Epidermal melanocyte (primary cell): ENCODE data around the gene POFUT2.

Experiments
- DNase-seq: peaks from one replicate; pipeline ENCODE4 v3.0.0; 2011; ENCODE audit warnings: low spot score; ENCODE audit not compliant: insufficient read length

The POFUT2 gene

DNA sequence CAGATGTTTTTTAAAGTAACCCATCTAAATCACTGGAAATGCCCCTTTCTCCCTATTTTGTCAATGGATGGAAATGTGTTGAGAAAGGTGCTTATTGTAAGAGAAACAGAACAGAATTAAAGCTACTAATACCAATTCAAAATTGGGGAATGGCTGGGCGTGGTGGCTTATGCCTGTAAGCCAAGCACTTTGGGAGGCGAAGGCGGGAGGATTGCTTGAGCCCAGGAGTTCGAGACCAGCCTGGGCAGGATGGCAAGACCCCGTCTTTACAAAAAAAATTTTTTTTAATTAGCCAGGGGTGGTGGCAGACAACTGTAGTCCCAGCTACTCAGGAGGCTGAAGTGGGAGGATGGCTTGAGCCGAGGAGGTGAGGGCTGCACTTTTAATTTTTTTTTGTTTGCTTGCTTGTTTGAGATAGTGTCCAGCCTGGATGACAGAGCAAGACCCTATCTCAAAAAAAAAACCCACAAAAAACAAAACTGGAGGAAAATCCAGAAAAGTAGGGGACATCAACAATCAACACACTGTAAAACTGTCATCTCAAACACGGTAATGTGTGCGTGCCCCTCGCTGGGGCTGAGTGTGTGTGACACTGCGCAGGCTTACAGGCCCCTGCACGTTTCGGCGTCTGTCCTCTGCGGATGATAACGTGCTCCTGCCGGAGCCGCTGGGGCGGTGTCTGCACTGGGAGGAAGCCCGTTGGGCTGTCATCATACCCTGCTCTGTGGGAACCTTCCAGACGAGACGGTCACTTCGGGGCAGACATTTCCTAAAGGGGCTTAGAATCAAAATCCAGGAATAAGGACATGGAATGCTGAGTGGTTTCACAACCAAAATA is 11.6 kb upstream of the POFUT2 start:
- no peak for DNase-seq

DNA sequence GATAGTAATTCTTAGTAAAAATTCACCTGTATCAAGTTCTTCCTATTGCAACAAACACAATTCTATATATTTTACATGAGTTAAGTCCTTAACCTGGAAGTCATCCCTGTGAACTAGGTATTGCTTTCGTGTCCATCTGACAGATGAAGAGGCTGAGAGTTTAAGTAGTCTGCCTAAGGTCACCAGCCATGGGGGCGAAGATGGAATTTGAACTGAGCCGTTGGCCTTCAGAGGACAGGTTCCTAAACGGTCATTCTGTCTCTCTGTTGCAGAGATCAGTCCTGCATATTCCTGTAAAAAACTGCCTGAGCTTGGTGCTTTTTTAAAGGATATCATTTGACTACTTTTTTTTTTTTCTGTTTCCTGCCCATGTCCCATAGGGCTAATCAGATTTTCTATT is 10.2 kb upstream of the POFUT2 start:
- no peak for DNase-seq

DNA sequence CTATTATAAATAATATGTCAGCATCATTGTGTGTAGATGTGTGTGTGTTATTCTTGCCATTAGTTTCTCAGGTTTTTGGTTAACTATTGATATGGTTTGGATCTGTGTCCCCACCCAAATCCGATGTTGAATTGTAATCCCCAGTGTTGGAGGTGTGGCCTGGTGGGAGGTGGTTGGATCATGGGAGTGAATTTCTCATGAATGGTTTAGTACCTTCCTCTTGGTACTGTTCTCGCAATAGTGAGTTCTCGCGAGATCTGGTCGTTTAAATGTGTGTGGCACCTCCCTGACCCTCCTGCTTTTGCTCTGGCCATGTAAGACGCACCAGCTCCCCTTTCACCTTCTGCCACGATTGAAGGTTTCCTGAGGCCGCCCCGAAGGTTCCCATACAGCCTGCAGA is 9.6 kb upstream of the POFUT2 start:
- no peak for DNase-seq

DNA sequence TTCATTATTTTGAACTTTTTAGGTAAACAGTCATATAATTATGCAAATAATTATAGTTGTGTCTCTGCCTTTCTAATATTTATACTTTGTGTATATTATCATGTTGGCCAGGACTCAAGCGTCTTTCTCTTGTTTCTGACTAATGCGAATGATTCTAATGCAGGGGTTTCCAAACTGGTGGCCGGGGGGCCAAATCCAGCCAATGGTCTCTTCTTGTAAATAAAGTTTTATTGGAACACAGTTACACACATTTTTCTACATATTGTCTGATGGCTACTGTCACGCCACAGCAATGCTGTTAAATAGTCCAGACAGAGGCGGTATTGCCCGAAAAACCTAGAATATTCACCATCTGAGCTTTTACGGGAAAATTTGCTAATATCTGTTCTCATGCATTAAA is 8.9 kb upstream of the POFUT2 start:
- DNase-seq, result no peak

DNA sequence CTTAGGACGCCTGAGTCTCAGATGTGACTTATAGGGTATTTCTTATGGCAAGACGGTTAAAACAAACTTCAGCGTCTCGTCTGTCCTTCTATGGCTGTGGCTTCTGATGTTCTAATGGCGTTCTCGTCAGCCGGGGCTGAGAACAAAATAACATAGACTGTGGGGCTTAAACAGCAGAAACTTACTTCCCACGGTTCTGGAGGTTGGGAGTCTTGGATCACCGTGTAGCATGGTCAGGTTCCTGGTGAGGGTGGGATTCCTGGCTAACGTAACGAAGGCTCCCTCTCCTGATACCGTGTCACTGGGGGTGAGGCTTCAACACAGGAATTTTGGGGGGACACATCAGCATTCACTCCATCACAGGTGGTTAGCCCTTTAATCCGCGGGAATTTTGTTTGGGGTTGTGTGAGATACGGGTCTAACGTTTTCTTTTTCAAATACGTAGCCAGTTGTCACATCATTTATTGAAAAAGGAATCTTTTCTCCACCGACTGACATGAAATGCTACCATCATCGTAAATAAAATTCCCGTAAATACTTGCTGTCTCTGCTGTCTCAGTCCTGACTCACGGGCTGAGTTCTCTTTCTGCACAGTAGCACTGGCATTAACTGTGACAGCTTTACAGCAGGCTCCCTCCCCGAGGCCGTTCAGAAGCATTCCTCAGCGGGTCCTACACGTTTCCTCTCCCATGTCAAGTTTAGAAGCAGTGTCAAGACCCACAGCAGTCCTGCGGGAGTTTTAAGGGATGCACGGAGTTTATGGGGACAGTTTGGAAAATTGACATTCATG is 8.1 kb upstream of the POFUT2 start:
- DNase-seq, result peak; percentile 79

DNA sequence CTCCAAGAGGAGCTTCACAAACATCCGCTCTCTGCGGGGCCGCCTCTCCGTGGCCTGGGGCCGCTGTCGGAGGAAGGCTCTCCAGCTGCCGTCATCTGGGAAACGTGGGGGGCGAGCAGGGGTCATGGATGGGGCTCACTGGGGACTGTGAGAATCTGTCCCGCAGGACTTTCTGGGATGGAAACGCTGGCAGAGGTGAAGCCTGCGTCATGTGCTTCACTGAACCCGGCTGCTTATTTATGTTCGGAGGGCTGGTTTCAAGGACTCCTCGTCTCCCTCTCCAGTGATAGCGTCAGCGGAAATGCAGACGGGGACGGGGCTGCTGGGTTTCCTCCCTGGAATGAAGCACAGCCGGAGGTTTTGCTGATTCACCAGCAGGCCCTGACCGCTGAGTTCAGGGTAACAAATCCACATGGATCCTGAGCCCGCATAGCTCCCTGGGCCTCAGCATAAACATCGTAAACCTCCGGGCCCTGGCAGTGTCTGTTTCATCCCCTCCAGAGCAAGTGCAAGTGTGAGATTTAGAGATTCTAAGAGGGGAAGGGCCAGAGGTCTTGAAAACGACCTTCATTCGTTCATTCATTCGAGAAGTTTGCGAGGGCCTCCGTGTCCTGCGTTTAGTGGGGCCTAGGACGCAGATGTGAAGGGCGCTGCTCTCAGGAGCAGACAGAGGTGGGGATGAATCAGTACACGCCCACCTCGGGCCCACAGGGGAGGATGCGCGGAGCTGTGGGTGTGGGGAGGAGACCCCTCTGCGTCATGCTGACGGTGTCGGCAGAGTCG is 7.0 kb upstream of the POFUT2 start:
- peak; percentile 89 for DNase-seq

DNA sequence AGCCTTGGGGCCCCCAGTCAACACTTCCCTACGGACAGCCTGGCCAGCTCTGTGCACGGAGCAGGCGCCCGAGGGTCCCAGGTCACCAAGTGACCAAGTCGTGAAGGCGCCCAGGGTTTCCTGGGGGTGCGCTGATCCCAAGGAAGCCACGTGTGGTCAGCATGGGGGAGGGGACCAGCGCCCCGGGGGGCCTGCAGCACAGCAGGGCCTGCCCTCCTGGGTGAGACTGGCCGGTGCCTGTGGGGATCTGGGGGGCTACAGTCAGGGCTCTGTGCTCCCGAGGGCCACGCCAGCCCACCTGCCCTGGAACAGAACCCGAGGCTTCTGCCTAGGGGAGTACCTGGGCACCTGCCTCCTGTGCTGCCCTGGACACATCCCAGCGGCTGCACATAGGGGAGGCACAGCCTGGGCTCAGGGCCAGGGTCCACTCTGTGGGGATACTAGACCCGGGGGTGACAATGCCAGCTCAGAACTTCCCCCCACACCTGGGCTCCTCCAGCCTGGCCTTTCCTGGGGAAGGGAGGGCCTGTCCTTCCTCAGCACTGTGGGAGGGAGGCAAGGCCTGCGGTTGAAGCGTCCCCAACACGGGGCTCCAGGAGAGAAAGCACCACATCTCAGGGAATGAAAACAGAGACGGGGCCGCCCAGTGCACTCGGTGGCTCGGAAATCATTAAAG is 6.2 kb upstream of the POFUT2 start:
- DNase-seq, result no peak

DNA sequence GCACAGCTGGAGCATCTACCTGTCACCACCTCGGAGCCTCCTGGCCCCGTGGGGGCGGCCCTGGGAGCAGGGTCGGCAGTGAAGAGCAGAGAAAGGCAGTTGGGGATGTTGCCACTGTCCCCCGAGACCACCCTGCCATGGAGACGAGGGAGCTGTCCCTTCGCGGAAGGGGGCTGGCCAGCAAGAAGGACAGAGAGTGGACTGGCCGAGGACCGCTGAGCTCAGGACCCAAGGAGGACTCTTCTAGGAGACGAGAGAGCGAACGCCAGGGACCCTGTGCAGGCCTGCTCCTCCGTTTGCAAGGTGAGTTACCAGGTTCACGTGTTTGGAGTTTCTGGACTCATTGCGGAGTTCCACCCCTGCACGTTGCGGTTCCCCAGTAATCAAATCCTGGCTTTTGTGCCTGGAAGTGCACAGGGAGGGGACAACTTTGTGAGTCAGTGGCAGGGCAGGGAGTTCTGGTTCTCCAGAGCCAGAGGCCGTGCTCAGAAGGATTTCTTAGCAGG is 5.6 kb upstream of the POFUT2 start:
- DNase-seq, result no peak

DNA sequence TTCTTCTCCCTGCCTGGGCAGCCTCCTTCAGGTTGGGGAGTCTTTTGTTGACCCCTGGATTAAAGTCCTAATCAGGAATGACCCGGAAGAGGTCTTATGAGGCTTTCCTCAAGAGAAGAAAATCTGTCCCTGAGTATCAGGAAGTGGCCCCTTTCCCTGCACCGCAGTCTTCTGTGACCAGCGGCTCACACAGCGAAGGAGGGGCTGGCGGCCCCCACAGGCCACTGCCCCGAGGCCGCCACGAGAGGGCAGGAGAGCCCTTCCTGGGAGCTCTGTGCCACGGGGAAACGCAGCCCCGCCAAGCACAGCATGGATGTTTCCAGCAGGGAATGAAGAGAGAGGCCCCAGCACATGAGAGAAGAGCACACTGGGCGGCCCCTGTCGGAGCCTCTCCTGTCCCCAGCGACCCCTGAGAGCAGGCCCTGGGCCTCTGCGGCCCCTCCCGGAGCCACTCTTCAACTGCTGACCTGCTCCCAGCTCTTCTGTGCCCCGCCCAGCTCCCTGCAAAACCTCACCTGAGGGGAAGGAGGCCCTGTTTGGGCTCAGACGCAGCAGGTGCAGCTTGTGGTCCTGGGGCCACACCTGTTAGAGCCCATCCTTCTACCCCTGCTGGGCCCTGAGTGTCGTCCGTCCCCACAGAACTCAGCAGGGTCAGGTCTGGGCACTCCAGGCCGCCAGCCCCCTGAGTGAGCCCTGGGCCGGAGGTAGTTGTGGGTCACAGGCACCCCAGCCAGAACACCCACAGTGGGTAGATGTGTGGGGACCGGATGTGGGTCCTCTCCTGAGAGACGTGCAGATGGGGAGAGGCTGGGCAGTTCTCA is 4.9 kb upstream of the POFUT2 start:
- DNase-seq, result peak; percentile 89

DNA sequence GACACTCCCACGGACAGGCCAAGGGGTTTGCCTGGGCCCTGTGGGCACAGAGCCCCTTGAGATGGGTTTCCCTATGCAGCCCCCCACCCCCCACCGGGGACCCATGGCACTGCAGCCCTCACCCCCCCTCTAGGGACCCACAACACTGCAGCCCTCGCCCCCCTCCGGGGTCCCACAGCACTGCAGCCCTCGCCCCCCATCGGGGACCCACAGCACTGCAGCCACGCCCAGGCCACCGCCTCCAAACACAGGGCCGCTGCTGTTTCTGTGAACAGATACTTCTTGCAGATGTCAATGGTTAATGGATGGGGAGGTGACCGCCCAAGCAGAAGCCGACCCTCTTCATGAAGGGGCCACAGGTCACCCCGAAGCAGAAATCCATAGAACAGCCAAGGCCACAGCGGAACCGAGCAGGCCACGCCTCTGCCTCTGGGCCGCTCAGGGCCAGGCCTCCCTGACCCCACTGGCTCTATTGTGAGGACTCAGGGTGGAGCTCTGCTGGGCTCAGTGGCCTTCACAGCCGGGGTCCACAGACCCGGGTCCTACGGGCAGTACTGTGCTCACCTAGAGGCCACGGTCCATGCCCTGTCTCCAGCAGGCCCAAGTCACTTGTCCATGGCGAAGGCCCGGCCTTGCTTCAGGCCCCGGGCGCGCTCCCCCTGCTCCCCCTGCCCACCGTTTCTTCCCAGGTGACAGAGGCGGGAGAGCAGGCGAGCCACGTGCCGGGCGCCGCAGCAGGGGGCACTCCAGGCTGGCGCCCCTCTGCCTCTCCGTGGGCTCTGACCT is 4.1 kb upstream of the POFUT2 start:
- DNase-seq, result no peak

DNA sequence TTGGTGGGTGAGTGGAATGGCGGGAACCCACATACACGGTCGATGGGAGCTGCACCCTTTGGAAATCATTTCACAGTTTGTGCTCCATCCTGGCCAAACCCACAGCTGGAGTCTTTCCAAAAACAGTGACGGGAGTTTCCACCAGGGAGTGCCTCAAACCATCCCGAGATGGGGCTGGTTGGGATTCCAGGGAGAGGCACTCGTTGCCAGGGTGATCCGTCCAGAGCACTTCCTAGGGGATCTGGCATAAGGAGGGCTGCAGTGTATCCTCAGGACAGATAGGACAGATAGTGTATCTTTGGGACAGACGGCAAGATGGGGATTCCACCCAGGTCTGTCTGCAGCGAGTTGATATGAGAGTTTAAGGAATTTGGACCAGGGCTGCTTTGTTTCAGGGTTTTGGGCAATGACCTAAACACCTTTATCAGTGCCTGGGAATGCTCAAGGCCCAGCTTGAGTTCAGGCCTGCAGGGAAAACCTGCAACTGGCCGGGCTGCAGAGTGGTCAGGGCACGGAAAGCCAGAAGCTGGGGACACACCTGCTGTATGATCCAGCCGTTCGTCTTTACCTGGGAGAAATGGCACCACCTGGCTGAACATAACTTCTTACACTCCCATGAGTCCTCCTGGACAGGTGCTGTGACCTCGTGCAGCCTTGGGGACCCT is 3.4 kb upstream of the POFUT2 start:
- DNase-seq, result no peak

DNA sequence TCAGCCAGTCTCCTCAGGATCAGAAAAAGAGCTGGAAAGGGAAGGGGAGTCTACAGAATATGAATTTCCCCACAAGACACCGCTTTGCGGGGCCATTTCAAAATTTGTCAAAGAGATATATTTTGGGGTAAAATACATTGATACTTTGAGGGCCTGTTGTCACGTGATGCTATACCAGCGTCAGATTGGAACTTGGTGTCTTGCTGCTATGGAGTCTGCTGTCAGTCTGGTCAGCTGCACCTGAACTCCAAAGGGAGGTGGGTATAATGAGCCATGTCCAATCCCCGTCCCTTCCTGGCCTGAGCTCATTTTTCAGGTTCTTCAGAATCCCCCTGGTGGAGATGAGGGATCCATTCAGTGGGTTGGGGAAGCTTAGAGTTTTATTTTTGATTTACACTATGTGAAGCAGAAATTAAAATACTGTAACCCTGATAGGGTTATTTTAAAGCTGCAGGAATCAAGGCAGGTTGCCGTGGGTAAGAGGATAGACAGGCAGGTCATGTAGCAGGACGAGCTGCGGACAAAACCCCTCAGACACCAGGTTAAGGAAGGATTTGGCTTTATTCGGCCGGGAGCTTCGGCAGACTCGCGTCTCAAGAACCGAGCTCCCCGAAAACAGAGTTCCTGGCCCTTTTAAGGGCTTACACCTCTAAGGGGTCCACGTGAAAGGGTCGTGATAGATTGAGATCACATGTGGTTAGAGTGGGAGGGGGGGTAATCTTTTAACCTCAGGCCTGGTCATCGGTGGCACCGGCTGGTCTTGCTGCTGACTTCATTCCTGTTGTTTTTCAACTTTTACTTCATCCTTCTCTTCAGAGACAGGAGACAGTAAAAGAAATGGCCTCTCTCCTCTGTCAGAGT is 2.2 kb upstream of the POFUT2 start:
- no peak for DNase-seq

DNA sequence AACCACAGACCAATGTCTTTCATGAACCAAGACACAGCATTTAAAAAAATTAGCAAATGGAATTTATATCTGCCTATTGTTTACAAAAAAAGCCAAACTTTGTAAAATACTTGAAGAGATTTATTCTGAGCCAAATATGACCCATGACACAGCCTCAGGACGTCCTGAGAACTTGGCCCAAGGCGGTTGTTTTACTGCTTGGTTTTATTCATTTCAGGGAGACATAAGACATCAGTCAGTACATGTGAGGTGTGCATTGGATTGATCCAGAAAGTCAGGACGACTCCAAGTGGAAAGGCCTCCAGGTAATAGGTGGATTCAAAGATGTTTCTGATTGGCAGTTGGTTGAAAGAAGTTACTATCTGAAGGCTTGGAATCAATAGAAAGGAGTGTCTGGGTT is 1.4 kb upstream of the POFUT2 start:
- DNase-seq, result no peak

DNA sequence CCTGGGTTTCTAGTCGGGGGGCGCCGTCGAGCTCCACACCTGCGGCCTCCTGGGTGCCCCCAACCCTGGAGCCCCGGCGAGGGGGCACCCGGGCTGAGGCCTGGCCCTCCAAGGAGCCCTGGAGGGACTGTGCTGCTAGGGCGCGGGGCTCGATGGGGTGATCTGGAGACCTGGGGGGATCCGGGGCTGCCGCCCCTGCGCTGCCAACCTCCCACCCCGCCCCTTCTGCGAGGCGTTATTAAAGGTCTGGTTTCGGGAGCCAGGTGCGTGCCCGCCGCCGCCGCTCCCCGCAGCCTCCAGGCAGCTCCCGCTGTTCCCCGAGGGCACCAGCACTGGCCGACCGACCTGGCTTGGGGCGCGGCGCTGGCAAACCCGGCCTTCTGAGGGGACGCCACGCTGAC is 746 bp upstream of the POFUT2 start:
- no peak for DNase-seq

DNA sequence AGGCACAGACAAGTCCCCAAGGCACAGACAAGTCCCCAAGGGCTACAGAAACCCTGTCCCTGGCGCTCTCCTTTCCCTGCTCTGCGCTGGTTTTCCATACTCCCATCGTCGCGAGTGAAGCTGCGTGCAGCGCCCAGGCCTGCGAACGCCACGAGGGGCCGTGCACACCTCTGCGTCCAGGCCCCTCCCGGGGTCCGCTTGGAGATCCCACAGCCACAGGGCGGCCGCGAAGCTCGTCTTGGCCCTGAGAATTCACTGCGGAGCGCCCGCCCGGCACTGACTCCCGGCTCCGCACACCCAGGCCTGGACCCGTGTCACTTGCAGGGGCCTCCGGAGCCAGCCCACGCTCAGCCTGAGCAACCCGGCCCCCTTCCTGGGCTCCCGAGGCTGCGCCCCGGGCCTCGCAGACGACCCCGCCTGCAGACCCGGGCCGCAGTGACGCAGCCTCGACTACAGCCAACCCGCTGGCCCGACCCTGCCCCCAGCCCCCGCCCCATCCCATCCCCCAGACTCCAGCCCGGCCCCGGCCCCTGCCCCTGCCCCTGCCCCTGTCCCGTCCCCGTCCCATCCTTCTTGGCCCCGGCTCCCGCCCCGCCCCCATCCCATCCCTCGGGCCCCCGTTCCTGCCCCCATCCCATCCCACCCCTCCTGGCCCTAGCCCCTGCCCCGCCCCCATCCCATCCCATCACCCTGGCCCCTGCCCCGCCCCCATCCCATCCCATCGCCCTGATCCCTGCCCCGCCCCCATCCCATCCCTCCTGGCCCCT is 841 bp downstream of the POFUT2 start:
- no peak for DNase-seq

DNA sequence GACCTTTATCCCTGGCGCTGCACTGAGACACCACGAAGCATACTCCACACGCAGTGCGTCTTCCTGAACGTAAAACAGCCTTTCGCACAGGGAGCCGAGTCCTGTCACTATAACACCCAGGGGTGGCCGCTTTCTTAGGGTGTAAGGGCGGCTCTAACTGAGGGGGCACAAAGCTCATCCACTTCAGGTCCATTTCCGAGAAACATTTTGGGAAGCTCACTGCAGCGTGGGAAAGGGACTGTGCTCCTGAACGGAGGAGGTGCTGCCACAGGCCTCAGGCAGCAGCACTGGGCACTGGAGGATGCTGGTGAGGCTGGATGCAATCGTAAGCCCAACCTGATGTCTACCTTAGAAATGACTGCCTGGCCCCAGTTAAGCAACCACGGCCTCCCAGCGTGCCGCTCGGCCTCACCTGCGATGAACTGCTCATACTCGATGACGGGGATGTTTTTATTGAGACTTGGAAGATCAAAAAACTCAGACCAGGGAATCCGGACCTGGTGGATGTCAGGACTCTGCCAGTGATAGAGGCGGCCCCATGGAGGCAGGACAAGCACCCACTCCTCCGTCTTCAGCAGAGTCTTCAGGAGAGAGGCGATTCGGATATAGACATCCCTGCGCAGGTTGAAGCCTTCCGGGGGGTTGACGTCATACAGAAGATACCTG is 2.3 kb downstream of the POFUT2 start:
- no peak for DNase-seq

DNA sequence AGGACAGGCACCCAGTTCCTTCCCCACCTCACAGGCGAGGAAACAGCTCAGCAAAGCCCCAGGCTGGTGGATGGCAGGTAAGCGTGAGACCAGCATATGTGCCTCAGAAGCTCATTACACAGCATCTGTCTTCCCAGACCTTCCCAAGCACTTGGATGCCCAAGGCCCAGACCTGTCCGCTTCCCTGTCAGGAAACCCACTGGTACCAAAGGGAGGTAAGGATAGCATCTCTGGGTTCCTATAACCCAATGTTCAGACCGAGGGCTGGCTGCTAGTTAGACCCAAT is 3.3 kb downstream of the POFUT2 start:
- no peak for DNase-seq
